GM21447 (cell line): ENCODE data around the gene ACTRT2.

Experiments
- ATAC-seq: cut with Tn5 transposase; IDR thresholded peaks from one replicate; pipeline ENCODE4 v1.9.1; 2021; ENCODE audit not compliant: unreplicated experiment

The ACTRT2 gene

GRCh38 chr1:2983319-2983705 lies 38.0 kb upstream of the ACTRT2 start:
- ATAC-seq: no peak

GRCh38 chr1:2983706-2984398 lies 37.4 kb upstream of the ACTRT2 start:
- no peak for ATAC-seq

GRCh38 chr1:2984399-2985061 lies 36.7 kb upstream of the ACTRT2 start:
- ATAC-seq: no peak

- ATAC-seq: no peak
Observed at GRCh38 chr1:2985067-2985561, 36.2 kb upstream of the ACTRT2 start.

- no peak for ATAC-seq
Observed at GRCh38 chr1:2985694-2986548, 35.3 kb upstream of the ACTRT2 start.

- ATAC-seq: no peak
Observed at GRCh38 chr1:2986549-2987305, 34.5 kb upstream of the ACTRT2 start.

- no peak for ATAC-seq
Observed at GRCh38 chr1:2987773-2988172, 33.5 kb upstream of the ACTRT2 start.

GRCh38 chr1:2988256-2988655 lies 33.0 kb upstream of the ACTRT2 start:
- no peak for ATAC-seq

GRCh38 chr1:2989185-2989584 lies 32.1 kb upstream of the ACTRT2 start:
- ATAC-seq: no peak

GRCh38 chr1:2989976-2990375 lies 31.3 kb upstream of the ACTRT2 start:
- ATAC-seq: no peak

- no peak for ATAC-seq
Observed at GRCh38 chr1:2990376-2991115, 30.7 kb upstream of the ACTRT2 start.

- ATAC-seq: no peak
Observed at GRCh38 chr1:2991753-2992495, 29.3 kb upstream of the ACTRT2 start.

- no peak for ATAC-seq
Observed at GRCh38 chr1:2998503-2999100, 22.7 kb upstream of the ACTRT2 start.

- ATAC-seq: no peak
Observed at GRCh38 chr1:2999138-2999537, 22.1 kb upstream of the ACTRT2 start.

- no peak for ATAC-seq
Observed at GRCh38 chr1:2999571-2999970, 21.7 kb upstream of the ACTRT2 start.

- no peak for ATAC-seq
Observed at GRCh38 chr1:3000214-3000613, 21.1 kb upstream of the ACTRT2 start.

- no peak for ATAC-seq
Observed at GRCh38 chr1:3000671-3001470, 20.4 kb upstream of the ACTRT2 start.
